ENCODE measurements around the gene FAM98C. TPM values are rescaled to one million over a fixed set of nuclear protein-coding genes. Genes with fewer than 3 reads are reported as not detected.
"Not testable (repeated sequence)": the region's sequence is repeated elsewhere in the genome, so short reads cannot be mapped to it uniquely, and the experiment has no call there.

The FAM98C gene
- total RNA-seq, 1 donor from 2014 or later, result 37.1 TPM

DNA sequence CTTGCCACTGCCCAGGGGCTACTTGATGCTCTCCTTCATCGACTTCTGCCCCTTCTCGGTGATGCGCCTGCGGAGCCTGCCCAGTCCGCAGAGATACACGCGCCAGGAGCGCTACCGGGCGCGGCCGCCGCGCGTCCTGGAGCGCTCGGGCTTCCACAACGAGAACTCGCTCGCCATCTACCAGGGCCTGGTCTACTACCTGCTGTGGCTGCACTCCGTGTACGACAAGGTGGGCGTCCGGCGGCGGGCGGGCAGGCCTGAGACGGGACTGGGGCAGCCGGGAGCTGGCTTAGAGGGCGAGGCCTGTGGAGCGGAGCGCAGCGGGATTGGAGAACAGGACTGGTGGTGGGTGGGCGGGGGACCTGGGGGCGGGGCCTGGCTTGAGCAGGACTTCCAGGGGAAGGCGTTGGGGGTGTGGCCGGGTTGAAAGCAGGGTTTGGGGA, 41.2 kb upstream of the FAM98C start:
- TF ChIP-seq, protein P1, sequence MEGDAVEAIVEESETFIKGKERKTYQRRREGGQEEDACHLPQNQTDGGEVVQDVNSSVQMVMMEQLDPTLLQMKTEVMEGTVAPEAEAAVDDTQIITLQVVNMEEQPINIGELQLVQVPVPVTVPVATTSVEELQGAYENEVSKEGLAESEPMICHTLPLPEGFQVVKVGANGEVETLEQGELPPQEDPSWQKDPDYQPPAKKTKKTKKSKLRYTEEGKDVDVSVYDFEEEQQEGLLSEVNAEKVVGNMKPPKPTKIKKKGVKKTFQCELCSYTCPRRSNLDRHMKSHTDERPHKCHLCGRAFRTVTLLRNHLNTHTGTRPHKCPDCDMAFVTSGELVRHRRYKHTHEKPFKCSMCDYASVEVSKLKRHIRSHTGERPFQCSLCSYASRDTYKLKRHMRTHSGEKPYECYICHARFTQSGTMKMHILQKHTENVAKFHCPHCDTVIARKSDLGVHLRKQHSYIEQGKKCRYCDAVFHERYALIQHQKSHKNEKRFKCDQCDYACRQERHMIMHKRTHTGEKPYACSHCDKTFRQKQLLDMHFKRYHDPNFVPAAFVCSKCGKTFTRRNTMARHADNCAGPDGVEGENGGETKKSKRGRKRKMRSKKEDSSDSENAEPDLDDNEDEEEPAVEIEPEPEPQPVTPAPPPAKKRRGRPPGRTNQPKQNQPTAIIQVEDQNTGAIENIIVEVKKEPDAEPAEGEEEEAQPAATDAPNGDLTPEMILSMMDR (conservative IDR thresholded peaks at IDR 0.05; ENCODE audit: low read depth, low read length), result no peak
- H3K4me3 ChIP-seq (ENCODE audit: low read depth, low read length), result peak overlapping the region; percentile 57
- DNase-seq (ENCODE audit: low read depth), result no peak

DNA sequence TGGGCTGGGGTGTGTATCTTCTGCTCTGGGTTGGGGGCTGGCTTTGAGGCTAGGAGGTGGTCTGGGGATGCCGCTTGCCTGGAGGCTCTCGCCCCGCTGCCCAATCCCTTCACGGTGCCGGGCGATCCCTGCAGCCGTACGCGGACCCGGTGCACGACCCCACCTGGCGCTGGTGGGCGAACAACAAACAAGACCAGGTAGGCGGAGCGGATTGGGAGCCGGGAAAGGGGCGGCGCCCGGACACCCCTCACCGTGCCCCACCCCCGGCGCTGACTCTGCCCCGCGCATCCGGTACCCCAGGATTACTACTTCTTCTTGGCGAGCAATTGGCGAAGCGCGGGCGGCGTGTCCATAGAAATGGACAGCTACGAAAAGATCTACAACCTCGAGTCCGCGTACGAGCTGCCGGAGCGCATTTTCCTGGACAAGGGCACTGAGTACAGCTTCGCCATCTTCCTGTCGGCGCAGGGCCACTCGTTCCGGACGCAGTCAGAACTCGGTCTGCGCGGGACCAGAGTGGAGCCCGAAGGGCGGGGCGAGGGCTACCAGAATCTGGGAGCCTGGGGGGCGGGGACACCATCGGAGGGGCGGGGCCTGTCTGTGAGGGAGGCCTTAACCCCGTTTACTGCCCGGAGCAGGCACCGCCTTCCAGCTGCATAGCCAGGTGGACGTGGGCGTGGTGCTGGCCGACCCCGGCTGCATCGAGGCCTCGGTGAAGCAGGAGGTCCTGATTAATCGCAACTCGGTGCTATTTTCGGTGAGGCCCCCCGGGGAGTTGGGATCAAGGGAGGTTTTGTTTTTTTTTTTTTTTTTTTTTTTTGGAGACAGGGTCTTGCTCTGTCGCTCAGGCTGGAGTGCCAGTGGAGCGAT, 40.6 kb upstream of the FAM98C start:
- DNase-seq (ENCODE audit: low read depth), result no peak
- TF ChIP-seq, protein P1 (conservative IDR thresholded peaks at IDR 0.05; ENCODE audit: low read depth, low read length), result no peak
- peak overlapping the region; percentile 57 for H3K4me3 ChIP-seq (ENCODE audit: low read depth, low read length)

DNA sequence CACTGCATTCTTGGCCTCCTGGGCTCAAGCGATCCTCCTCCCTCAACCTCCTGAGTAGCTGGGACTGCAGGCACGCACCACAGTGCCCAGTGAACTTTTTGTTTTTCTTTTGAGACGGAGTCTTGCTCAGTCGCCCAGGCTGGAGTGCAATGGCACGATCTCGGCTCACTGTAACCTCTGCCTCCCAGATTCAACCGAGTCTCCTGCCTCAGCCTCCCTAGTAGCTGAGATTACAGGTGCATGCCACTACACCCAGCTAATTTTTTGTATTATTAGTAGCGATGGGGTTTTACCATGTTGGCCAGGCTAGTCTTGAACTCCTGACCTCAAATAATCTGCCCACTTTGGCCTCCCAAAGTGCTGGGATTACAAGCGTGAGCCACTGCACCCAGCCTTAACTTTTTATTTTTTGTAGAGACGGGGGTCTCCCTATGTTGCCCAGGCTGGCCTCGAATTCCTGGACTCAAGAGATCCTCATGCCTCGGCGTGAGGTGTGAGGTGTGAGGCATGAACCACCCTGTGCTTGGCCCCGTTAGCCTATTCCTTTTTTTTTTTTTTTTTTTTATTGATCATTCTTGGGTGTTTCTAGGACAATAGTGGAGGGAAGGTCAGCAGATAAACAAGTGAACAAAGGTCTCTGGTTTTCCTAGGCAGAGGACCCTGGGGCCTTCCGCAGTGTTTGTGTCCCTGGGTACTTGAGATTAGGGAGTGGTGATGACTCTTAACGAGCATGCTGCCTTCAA, 39.8 kb upstream of the FAM98C start:
- not testable (repeated sequence) for H3K4me3 ChIP-seq (ENCODE audit: low read depth, low read length); DNase-seq (ENCODE audit: low read depth)

DNA sequence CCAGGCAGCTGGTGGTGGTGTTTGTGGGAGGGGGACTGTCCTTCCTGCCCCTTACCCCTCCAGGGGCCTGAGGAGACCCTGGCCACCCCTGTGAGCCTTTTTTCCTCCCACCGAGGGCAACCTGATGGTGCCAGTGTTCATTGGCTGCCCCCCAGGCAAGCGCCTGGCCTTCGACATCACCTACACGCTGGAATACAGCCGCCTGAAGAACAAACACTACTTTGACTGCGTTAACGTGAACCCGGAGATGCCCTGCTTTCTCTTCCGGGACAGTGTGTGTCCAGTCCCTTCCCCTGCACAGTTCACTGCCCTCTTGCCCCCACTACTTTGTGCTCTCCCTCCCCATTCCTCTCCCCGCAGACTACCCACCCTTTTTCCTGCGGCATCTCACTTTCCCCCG, 35.9 kb upstream of the FAM98C start:
- TF ChIP-seq, protein P1 (conservative IDR thresholded peaks at IDR 0.05; ENCODE audit: low read depth, low read length), result no peak
- DNase-seq (ENCODE audit: low read depth), result no peak
- no peak overlapping the region for H3K4me3 ChIP-seq (ENCODE audit: low read depth, low read length)

DNA sequence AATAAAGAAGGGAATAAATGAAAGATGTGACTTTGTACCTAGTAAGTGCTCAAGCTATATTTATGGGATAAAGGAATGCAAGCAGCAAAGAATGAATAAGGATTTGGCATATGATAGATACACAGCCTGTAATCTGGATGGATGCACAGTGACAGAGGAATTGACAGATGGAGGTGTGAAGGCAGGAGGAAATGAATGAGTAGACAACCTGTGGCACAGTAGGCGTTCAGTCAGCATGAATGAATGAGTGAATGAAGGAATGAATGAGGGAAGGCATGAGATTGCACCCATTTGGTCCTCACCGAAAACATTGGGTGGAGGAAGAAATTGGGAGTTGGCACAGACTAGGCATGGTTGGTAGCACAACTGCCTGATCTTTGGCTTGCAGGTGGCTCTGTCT, 33.3 kb upstream of the FAM98C start:
- TF ChIP-seq, protein P1 (conservative IDR thresholded peaks at IDR 0.05; ENCODE audit: low read depth, low read length), result no peak
- H3K4me3 ChIP-seq (ENCODE audit: low read depth, low read length), result no peak overlapping the region
- DNase-seq (ENCODE audit: low read depth), result no peak

DNA sequence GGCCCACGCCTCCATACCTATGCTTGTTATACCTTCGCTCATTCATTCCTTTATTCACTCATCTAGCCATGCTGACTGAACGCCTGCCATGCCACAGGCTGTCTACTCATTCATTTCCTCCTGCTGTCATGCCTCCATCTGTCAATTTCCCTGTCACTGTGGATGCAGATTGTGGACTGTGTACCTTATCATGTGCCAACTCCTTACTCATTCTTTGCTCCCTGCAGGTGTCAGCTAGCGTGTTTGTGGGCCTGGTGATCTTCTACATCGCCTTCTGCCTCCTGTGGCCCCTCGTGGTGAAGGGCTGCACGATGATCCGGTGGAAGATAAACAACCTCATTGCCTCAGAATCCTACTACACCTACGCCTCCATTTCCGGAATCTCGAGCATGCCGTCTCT, 32.6 kb upstream of the FAM98C start:
- no peak overlapping the region for H3K4me3 ChIP-seq (ENCODE audit: low read depth, low read length)
- TF ChIP-seq, protein P1 (conservative IDR thresholded peaks at IDR 0.05; ENCODE audit: low read depth, low read length), result no peak

DNA sequence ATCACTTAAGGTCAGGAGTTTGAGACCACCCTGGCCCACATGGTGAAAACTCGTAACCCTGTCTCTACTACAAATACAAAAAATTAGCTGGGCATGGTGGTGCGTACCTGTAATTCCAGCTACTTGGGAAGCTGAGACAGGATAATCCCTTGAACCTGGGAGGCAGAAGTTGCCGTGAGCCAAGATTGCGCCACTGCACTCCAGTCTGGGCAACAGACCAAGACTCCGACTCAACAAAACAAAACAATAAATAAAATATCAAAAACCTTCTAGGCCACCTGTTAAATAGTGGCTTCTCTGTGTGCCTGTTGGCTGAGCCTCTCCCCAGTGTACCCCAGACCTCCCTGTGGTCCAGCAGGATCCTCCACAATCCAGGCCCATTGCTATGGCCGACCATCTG, 31.8 kb upstream of the FAM98C start:
- no peak for DNase-seq (ENCODE audit: low read depth)
- TF ChIP-seq, protein P1 (conservative IDR thresholded peaks at IDR 0.05; ENCODE audit: low read depth, low read length), result no peak
- no peak overlapping the region for H3K4me3 ChIP-seq (ENCODE audit: low read depth, low read length)

More for the DNA sequence above, 32.6 kb upstream of the FAM98C start:
- no peak for DNase-seq (ENCODE audit: low read depth)

All from epithelial cell of proximal tubule (primary cell).